GM23338 (cell line): ENCODE results near the gene PKNOX2. TPM values are rescaled to one million over a fixed set of nuclear protein-coding genes. Genes with fewer than 3 reads are reported as not detected.

Source experiments
- ATAC-seq: fragments of 200-7000 bp; cut with Tn5 transposase; 3 replicates; pipeline ENCODE4 v1.9.1; 2020
- DNase-seq: peaks from one replicate; pipeline ENCODE4 v3.0.0-alpha.2; 2015; ENCODE audit warnings: low spot score
- H2AFZ ChIP-seq: fragments of 200-600 bp; sonication (generic); 2 replicates; pipeline ENCODE4 v1.8.0; 2016; ENCODE audit warnings: antibody characterized with exemption, mild to moderate bottlenecking, moderate library complexity
- H3F3A ChIP-seq: fragments of 200-600 bp; sonication (generic); replicated peaks from 2 replicates; pipeline ENCODE4 v1.8.0; 2017; ENCODE audit warnings: antibody characterized with exemption, mixed run types, low read depth
- H3K27ac ChIP-seq: fragments of 200-600 bp; sonication (generic); 2 replicates; pipeline ENCODE4 v1.6.1; 2016; ENCODE audit warnings: low read depth
- H3K27me3 ChIP-seq: fragments of 200-600 bp; sonication (generic); 2 replicates; pipeline ENCODE4 v1.8.0; 2016; ENCODE audit warnings: mild to moderate bottlenecking, mixed run types, moderate library complexity; ENCODE audit not compliant: insufficient read depth
- H3K36me3 ChIP-seq: fragments of 200-600 bp; sonication (generic); 2 replicates; pipeline ENCODE4 v1.8.0; 2016; ENCODE audit warnings: mild to moderate bottlenecking; ENCODE audit not compliant: insufficient read depth
- H3K4me1 ChIP-seq: fragments of 200-600 bp; sonication (generic); 2 replicates; pipeline ENCODE4 v1.8.0; 2016; ENCODE audit warnings: mild to moderate bottlenecking, moderate library complexity; ENCODE audit not compliant: insufficient read depth
- H3K4me2 ChIP-seq: fragments of 200-600 bp; sonication (generic); 2 replicates; pipeline ENCODE4 v1.7.1; 2017; ENCODE audit warnings: mixed run types
- H3K4me3 ChIP-seq: fragments of 200-600 bp; sonication (generic); 2 replicates; pipeline ENCODE4 v1.6.1; 2016; ENCODE audit warnings: mixed run types
- H3K79me2 ChIP-seq: fragments of 200-600 bp; sonication (generic); replicated peaks from 2 replicates; pipeline ENCODE4 v1.8.0; 2017; ENCODE audit warnings: mild to moderate bottlenecking; ENCODE audit not compliant: insufficient read depth
- H3K9me2 ChIP-seq: fragments of 200-600 bp; sonication (generic); 2 replicates; pipeline ENCODE4 v1.8.0; 2017; ENCODE audit not compliant: insufficient read depth
- H4K20me1 ChIP-seq: fragments of 200-600 bp; sonication (generic); replicated peaks from 2 replicates; pipeline ENCODE4 v1.8.0; 2017; ENCODE audit warnings: mild to moderate bottlenecking; ENCODE audit not compliant: insufficient read depth
- H3K27ac Mint-ChIP-seq: 2 replicates; pipeline ENCODE4 v1.8.0; 2020; ENCODE audit warnings: inconsistent platforms, mild to moderate bottlenecking, moderate library complexity, mixed read lengths
- H3K27me3 Mint-ChIP-seq: 3 replicates; pipeline ENCODE4 v1.8.0; 2022; ENCODE audit warnings: low read depth, mild to moderate bottlenecking, moderate library complexity, mixed read lengths, inconsistent platforms; ENCODE audit not compliant: insufficient read depth, poor library complexity
- H3K36me3 Mint-ChIP-seq: 3 replicates; pipeline ENCODE4 v1.8.0; 2021; ENCODE audit warnings: low read depth, mild to moderate bottlenecking, inconsistent platforms, moderate library complexity, mixed read lengths
- H3K4me1 Mint-ChIP-seq: 3 replicates; pipeline ENCODE4 v1.8.0; 2020; ENCODE audit warnings: mild to moderate bottlenecking, inconsistent platforms, mixed read lengths
- H3K4me3 Mint-ChIP-seq: 3 replicates; pipeline ENCODE4 v1.8.0; 2021; ENCODE audit warnings: moderate library complexity, mild to moderate bottlenecking, inconsistent platforms, mixed read lengths
- H3K9me3 Mint-ChIP-seq: 3 replicates; pipeline ENCODE4 v1.8.0; 2020; ENCODE audit warnings: moderate library complexity, mild to moderate bottlenecking, inconsistent platforms, mixed read lengths
- ETS1 ChIP-seq: IDR thresholded peaks from 2 replicates; pipeline ENCODE4 v1.6.1; 2016; ENCODE audit warnings: antibody characterized with exemption
- EZH2 ChIP-seq: fragments of 200-600 bp; sonication (generic); IDR thresholded peaks from one replicate; pipeline ENCODE4 v1.8.0; 2017; ENCODE audit warnings: antibody characterized with exemption, mild to moderate bottlenecking, low read depth; ENCODE audit not compliant: unreplicated experiment
- EZH2phosphoT487 ChIP-seq: fragments of 200-600 bp; sonication (generic); IDR thresholded peaks from one replicate; pipeline ENCODE4 v1.8.1; 2018; ENCODE audit warnings: antibody characterized with exemption; ENCODE audit not compliant: unreplicated experiment
- NANOG ChIP-seq: IDR thresholded peaks from 2 replicates; pipeline ENCODE4 v1.6.1; 2016; ENCODE audit warnings: antibody characterized with exemption, borderline replicate concordance
- ZNF114 ChIP-seq: fragments of 250-450 bp; sonication (Bioruptor Pico); IDR thresholded peaks from 2 replicates; pipeline ENCODE4 v1.5.0; 2020; ENCODE audit warnings: mild to moderate bottlenecking, moderate library complexity
- ZNF462 ChIP-seq: fragments of 250-450 bp; sonication (Bioruptor Pico); IDR thresholded peaks from 2 replicates; pipeline ENCODE4 v1.5.0; 2020; ENCODE audit warnings: mild to moderate bottlenecking, moderate library complexity
- polyA plus RNA-seq: library from polyadenylated mRNA; unstranded; fragments of >200 nt; fragmentation: Nextera tagmentation; extraction: Ambion mirVana; gene quantifications from 2 replicates; pipeline ENCODE4 v1.2.1, GENCODE V29; 2016
- total RNA-seq: library from RNA; depleted of rRNA; stranded (reverse); fragments of >200 nt; shearing (Covaris generic); gene quantifications from 2 replicates; pipeline ENCODE4 v1.2.3, GENCODE V29; 2014
- TF ChIP-seq, protein P1 (sequence below), 2 experiments: fragments of 200-600 bp in 1 of 2; sonication (generic) in 1 of 2; conservative IDR thresholded peaks; 2 replicates each; pipeline versions ENCODE4 v1.5.1 to v1.6.1; 2016 to 2017; ENCODE audit warnings: antibody characterized with exemption in 2 of 2, low read depth in 2 of 2, mild to moderate bottlenecking in 2 of 2, moderate library complexity in 1 of 2

PKNOX2 gene
- total and polyA plus RNA-seq, 2 experiments from 2014 or later: 0.42 to 0.83 TPM

DNA sequence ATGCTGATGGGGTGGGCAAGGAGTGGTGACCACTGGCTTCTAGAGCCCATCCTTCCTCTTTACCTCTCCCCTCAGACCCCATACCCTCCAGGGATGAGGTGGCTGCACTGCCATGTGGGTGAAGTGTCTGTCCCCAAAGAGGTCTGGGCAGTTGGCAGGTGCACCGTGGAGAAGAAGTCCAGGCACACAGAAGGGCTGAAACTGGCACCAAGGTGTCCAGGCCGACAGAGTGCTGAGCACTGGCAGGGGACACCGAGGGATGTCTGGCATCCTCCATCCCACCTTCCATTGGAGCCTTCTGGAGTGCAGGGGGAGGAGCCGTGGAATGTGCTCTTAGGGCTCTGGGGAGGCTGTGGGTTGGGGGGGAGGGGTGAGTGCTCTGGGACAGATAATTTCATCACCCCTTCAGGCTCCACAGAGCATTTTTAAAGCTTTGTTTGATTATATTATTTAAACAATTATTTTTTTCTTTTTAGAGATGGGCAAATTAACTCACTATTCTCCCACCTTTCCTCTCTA is 37.9 kb downstream of the PKNOX2 start (continued):
- TF ChIP-seq, protein P1, sequence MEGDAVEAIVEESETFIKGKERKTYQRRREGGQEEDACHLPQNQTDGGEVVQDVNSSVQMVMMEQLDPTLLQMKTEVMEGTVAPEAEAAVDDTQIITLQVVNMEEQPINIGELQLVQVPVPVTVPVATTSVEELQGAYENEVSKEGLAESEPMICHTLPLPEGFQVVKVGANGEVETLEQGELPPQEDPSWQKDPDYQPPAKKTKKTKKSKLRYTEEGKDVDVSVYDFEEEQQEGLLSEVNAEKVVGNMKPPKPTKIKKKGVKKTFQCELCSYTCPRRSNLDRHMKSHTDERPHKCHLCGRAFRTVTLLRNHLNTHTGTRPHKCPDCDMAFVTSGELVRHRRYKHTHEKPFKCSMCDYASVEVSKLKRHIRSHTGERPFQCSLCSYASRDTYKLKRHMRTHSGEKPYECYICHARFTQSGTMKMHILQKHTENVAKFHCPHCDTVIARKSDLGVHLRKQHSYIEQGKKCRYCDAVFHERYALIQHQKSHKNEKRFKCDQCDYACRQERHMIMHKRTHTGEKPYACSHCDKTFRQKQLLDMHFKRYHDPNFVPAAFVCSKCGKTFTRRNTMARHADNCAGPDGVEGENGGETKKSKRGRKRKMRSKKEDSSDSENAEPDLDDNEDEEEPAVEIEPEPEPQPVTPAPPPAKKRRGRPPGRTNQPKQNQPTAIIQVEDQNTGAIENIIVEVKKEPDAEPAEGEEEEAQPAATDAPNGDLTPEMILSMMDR (conservative IDR thresholded peaks at IDR 0.05; ENCODE audit: low read depth in 2 of 2): no peak
- TF ChIP-seq NANOG (no peak), ZNF114 (CRISPR knock-in tag) (no peak), ZNF462 (CRISPR knock-in tag) (no peak), EZH2phosphoT487 (no peak)

- Histone ChIP-seq H3K27me3 (peaks cover 8% of the 10 kb centered on the region; the same call in 1 of the 2 replicates), H3F3A (no peaks in the 10 kb centered on the region), H3K4me3 (no peak overlapping the region), H3K27ac (no peak overlapping the region), H3K36me3 (no peaks in the 10 kb centered on the region), H3K4me1 (peaks cover 22% of the 10 kb centered on the region), H3K9me2 (no peaks in the 10 kb centered on the region), H2AFZ (no peak overlapping the region), H3K4me2 (no peak overlapping the region), H4K20me1 (no peaks in the 10 kb centered on the region), H3K79me2 (no peaks in the 10 kb centered on the region)
- DNase-seq (no peak), ATAC-seq (no peak)
- peaks cover 24% of the 10 kb centered on the region for H3K27me3 Mint-ChIP-seq
- peaks cover 36% of the 10 kb centered on the region for H3K4me1 Mint-ChIP-seq
- no peak for TF ChIP-seq EZH2
- TF ChIP-seq ETS1: no peak
- H3K4me3 Mint-ChIP-seq: no peak overlapping the region
- no peaks in the 10 kb centered on the region for H3K36me3 Mint-ChIP-seq
- H3K27ac Mint-ChIP-seq: no peak overlapping the region
- no peaks in the 10 kb centered on the region for H3K9me3 Mint-ChIP-seq
Measured at GRCh38 chr11:125202977-125203376, 38.4 kb downstream of the PKNOX2 start.
